HPDE6-E6E7 (cell line): ENCODE results near the gene CHRNA3.

Experiments
- DNase-seq: peaks from one replicate; pipeline ENCODE4 v3.0.0; 2011; ENCODE audit warnings: missing footprints; ENCODE audit errors: extremely low spot score

CHRNA3 gene

DNA sequence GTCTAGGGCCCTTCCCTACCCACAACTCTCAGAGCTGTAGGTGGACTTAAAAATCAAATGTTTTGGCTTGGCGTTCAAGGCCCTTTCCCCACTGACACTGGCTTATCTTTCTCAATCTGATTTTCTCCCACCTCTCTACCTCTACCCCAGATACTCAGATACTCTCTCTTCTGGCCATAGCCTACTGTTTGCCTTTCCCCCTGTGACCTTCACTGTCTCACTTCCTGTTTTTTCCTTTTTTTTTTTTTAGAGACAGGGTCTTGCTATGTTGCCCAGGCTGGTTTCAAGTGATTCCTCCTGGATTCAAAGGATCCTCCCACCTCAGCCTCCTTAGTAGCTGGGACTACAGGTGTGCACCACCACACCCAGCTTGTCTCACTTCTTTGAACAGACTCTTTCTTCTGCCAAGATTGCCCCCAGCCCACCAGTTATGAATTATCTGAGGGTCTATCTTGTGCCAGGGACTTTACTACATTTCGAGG lies 15.6 kb upstream of the CHRNA3 start:
- no peak for DNase-seq

DNA sequence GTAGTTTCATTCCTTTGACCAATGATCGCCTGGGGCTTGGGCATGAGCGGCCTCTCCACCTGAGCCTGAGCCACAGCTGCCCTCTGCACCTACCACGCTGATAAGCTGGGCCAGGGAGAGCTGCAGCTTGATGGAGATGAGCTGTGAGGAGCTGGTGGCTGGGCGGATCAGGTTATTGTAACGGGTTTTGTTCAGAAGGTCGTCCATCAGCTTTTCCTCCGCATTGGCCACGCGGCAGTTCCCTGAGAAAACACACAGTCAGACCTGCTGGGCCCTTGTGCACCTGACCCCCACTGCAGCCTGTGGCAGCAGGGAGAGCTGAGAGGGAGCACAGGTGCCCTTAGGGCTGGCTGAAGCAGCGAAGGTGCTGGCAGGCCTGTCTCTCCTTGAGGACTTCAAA lies 14.6 kb upstream of the CHRNA3 start:
- no peak for DNase-seq

DNA sequence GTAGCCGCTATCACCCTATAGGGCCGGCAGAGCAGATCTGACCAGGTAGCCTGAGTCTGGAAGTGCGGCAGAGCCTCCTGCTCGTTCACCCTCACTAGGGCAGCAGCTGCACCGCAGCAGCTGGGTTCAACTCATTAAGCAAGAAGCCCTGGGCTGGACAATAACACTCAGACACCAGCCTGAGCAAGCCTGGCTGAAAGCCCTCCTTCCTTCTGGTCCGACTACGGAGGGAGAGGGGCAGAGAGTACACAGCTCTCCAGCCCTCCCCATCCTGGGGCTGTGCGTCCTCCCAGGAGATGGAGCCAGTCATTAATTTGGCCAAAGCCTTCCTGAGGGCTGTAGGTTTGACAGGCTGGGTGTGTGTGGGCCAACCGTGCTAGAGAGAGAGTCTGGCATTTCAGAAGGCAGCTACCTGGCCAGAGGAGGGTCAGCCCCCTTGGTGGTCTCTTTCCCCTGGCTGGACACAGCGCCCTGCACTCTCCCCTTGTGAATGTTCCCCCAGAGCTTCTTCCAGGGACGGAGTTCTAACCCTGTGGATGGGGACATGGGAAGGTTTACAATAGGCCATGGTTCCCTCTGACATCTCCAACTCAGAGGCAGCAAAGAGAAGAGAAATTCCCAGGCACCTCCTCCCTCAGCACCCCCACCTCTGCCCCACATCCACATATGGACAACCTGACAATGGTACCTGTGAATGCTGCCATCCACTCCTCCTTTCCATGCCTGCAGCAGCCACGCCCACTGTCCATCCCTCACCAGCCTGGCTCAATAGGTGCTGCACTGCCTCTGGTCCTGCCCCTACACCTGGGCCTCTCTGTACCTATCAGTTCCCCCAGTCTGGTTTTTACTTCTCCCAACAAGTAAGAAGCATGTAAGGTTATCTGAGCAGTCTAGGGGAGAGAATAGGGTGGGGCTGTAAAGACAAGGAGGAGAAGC lies 13.7 kb upstream of the CHRNA3 start:
- no peak for DNase-seq

DNA sequence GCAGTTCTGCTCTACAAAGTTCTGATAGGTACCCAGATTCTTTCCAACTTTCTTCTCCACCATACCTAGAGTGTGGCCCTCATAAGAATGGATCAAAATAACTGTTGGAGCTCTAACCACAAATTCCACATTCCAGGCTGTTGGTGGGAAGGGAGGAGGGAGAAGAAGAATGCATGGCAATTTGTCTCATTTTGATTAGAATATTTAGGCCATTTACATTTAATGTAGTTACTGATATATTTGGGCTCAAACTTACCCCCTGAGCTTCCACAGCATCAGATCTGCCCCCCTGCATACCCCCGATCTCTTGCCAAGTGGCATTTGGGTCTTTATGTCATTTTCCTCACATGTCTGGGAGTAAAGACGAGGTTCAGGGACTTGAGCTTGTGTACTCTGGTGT lies 12.6 kb upstream of the CHRNA3 start:
- DNase-seq, result no peak

DNA sequence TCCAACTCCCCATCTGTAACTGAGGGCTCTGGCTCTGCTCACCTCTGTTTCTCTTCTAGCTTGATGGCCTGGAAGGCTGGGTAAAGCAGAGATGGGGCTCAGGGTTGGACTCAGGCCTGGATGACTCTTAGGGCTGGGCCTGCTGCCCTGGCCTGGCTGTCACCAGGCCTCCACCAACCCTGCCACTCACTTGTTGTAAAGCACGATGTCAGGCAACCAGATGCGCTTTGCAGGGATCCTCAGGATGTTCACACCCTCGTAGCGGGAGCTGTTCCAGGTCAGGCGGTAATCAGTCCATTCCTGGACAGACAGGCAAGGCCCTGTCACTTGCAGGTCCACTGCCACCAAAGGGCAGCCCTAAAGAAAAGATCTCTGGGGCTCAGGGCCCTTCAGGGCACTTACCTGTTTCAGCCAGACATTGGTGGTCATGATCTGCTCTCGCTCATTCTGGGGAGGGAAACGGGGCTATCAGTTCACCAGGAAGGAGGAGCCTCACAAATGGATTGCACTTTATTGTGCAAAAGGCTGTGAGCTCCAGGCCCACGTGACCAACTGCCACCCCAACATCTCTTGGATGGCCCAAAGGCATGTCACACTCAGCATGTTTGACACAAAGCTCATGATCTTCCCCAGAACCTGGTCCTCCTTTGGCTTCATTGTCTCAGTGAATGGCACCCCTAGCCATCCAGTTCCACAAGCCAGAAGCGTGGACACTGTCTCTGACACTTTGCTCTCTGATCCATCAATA lies 10.3 kb upstream of the CHRNA3 start:
- no peak for DNase-seq

DNA sequence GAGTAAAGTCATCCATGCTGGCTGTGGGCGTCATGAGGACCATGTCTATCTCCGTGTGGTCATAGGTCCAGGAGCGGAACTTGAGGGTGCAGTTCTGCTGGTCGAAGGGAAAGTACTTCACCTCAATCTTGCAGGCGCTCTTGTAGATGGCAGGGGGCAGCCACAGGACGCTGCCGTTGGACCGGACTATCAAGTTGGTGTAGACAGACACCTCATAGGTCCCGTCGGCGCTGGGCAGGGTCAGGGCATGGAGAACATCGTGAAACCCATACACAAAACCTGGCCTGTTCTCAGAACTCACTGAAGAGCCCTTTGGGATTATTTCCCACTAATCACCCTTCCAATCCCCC lies 8.9 kb upstream of the CHRNA3 start:
- DNase-seq, result no peak

DNA sequence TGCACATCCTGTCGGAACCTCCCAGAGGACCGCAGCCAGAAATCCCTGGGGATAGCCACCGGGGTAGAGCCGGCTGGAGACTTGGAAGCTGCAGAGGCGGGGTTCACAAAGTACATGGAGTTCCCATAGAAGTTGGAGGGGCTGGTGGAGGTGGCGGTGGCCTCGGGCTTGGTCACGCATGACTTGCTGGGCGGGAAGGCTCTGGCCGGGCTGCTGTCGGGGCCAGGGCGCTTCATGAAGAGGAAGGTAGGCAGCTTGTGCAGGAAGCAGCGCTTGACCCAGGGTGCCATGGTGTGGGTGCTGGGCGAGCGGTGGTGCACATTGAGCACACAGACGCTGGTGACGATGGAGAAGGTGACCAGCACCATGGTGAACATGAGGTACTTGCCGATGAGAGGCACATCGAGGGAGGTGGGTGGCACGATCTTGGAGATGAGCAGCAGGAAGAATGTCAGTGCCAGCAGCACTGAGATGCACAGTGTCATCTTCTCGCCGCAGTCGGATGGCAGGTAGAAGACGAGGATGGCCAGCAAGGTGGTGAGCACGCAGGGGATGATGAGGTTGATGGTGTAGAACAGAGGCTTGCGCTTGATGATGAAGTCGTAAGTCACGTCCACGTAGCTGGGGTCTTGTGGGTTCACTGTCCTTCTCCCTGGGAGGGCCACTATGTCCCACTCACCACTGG lies 8.4 kb upstream of the CHRNA3 start:
- no peak for DNase-seq

DNA sequence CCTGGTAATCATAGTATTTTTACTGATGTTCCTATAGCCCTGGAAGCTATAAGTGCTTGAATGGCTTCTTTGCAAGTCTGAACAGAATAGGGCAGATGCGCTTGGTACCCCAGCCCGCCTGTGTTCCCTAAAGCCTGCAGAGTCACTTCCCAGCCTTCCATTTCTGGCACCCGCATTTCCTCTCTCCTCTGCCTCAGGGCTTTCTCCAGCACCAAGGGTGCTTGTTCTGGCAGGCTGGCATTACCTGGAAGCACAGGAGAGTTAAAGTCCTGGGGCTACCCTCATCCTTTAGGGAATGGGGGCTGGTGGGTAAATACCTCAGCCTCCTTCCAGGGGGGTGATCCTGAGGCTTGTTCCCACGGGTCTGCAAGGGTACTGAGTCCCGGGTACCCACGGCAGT lies 7.4 kb upstream of the CHRNA3 start:
- DNase-seq, result no peak

DNA sequence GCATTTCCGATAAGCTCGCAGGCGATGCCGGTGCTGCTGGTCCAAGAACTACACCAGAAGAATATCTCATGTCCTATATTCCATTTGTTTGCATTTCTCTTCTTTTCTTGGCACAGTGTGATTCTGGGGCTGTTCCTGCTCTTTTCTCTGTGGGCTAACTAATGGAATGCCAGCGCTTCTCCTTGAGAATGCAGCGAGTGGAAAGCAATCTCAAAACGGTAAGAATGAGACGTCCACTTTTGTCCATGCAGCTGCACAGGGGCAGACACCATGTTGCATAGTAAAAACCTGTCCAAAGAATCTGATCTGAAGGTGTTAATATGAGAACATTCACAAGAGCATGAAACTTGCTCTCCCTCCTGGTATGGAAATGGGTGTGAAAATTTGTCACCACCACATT lies 6.6 kb upstream of the CHRNA3 start:
- DNase-seq, result no peak

DNA sequence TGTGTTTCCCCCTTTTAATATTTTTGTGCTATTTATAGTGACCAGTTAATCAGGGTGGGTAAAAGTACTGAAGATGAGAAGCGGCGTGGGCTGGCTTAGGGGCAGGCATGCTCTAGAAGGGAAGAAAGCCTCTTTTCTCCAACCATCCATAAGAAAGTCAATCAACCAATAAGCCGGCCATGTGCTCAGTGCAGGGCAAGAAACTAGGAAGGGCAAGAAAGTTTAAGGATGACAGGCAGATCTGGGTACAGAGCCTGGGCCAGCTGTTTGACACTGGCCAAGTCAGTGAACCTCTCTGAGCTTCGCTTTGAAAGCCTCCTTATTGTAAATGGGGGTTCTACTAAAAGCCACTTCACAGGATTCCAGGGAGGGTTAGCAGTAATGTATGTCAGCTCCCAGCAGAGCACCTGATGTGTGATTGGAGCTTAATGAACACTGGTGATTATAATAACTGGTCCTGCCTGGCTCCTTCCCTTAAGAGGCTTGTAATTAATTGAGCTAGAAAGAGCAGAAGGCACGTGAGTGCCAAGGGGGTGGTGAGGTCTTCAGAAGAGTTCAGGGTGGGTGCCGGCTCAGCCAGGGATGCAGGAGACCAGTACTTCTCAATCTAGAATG lies 5.7 kb upstream of the CHRNA3 start:
- DNase-seq, result no peak

DNA sequence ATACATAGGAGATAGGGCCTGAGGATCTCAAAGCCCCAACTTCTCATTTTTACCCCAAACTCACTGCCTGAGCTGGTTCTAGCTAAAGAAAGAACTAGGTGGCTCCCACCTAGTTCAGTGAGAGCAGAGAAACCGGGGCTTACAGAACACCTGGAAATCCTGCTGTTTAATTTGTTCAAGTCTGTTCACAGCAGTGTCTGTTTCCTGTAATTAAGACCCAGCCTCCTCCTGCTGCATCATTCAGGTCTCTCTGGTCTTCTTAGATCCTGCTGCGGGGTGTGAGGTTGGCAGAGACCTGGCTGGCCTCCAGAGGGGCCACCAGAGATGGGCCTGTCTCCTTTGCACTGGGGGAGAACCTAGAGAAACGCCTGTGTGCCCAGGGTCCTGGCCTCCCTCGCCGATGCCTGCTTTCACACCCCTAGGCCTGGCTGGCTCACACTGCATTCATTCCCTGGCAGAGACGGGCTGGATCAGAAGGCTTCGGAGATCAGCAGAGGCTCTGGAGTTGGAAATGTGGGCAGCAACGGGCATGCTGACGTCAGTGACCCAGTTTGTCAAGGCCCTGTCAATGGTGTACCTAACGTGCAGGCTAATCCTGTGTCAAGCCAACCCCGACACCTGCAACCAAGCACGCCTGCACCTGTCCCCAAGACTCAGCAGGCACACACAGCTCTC lies 4.9 kb upstream of the CHRNA3 start:
- DNase-seq, result no peak

DNA sequence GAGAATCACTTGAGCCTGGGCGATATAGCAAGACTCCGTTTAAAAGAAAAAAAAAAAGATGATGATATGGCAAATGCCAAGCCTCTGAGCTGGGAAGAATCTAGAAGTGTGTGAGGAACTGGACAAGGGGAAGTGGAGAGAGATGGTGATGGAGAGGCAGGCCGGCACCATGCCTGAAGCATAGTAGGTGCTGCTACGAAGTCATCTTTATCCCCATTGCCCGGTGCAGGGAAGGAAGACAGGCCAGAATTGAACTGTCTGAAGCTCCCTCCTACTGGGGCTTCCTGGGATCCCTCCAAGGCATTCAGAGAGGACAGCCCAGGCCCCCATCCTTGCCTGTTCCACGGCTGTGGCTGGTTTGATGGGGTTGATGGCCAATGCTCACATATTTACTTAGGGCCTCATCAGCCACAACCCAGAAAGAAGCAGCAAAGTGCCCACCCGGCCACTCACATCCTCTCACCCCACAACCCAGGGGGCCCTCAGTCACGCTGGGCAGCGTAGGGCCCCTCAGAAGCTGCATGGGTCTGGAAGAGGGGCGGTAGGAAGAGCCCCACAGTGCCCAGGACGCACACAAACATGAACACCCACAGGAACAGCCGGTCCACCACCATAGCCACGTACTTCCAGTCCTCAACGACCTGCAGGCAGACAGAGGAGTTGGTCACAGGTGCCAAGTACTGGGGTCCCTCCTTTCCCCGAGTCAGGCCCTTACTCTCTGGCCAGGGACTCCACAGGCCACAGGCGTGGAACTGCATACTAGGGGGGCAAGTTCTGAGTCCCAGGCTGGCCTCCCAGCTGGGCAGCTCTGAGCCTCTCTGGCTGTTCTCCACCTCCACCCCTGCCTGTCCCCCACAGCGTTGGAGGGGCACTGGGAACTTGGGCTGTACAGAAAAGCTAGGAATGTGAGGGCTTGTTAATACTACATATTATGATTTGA lies 4.1 kb upstream of the CHRNA3 start:
- DNase-seq, result no peak

DNA sequence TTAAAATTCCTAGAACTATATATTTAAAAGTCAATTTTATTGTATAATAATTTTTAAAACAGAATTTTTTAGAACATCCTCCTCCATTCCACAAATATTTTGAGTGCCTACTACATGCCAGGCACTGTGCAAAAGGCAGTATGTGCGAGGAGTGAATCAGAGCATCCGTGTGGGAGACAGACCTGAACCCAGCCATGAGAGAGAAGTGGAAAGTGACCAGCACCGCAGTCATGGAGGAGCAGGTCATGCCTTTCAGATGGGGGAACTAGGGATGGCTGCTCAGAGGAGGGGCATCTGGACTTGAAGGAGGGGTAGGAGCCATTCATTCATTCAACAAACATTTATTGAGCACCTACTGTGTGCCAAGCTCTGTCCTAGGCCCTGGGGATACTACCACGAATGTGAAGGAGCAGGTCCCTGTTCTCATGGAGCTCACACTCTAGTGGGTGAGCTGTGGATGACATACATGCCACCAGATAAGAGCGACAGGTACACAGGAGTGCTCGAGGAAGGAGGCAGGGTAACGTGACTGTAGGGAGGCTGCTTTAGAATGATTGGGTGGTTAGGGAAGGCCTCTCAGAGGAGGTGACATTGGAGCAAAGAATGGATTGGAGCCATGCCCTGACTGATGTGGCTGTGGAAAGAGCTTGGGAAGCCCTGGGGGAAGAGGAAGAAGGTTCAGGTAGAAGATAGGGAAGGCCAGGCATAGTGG lies 3.1 kb upstream of the CHRNA3 start:
- DNase-seq, result no peak

DNA sequence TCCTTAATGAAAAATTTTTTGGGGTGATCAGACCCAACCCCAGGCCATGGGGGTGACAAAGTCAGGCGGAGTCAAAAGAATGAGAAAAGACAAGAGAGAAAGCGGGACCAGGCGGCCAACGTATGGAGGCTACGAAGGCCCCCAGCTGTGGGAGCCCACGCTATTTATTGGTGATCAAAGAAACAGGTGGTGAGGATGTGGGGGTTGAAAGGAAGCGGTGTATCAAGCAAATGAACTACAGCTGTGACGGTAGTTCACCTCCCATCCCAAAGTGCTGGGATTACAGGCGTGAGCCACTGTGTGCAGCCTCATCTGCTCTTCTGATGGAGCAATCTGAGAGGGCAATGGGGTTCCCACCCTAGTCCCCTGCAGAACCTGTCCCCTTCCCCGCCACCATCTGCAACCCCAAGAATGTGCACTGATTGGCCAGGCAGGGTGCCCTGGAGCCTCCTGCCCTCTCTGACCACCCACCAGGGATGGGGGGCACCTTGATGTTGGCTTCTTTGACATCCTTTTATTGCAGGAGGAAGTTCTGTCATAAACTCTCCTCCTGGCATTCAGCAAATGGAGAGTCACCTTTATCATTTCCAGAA lies 1.1 kb upstream of the CHRNA3 start:
- no peak for DNase-seq

DNA sequence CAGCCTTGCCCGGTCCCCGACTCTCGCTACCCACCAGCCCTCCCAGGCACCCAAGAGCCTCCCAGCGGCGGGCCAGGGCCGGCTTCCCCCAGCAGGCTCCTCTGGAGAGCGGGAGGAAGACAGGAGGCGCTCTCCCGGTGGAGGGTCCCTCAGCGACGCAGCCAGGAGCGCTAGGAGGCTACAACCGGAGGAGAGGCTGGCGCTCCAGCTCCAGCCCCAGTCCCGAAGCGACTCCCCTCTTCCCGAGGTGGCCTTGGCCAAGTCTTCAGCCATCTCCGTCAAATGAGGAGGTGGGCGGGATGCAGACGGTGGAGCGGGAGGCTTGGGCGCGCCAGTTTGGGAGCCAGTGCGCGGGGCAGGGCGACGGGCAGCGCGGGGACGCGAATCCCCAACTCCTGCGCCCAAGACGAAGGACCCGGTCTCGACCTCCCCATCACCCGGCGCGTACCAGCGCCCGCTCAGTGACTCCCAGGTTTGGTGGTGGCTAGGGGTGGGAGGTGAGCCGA lies 722 bp downstream of the CHRNA3 start:
- no peak for DNase-seq

DNA sequence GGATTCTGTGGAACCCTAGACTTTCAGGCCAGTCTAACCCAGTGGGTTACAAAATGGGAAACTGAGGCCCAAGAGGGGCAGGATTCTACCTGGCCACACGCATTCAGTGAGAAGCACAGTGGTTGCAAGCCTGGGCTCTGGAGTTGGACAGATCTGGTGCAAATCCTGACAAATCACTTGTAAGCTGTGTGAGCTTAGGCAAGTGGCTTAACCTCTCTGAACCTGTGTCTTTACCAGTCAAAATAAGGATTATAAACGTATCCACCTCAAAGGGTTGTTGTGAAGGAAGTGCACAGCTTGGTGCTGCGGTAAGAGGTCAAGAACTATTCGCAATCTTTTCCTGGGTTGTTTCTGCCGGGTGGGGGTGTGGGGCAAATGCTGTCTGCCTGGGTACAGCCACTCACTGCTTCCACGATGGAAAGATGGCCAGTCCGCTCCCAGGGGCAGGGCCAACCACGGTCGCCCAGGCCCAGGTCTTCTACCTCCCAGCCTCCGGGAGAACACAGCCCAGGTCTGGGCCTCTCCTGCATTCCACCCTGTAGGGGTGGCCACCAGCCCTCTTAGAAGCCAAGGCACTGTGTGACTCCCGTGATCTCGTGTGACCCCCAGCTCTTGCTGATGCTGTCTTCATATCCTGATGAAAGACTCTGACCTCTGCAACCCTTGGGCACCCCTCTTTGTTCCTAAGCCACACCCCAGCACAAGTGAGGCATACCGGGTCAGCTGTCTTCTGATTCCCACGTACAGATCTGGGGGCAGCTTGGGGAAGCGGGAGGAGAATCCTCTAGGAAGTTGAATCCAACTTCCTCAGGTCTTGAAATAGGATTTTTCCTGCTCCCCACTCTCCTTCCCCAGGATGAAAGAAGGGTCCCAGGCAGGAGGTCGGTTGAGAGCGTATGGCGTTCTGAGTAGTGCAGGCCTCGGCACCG lies 1.5 kb downstream of the CHRNA3 start:
- no peak for DNase-seq

DNA sequence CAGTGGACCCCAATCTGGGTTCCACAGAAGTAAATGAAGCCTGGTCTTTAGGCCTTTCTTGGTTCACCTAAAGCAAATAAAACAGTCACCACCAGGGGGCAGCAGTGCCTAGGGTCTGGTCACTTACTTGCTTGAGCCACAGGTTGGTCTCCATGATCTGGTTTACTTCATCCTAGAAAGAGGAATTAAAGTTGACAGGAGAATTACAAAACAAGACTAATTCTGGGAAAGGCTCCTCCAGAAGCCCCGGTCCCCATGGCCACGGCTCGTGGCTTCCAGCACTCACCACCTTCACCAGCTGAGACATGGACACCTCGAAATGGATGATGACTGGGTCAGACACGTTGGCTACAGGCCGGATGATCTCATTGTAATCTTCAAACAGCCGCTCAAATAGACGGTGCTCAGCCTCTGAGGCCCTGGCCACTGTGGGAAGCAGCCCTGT lies 2.3 kb downstream of the CHRNA3 start:
- peak; percentile 63 for DNase-seq

DNA sequence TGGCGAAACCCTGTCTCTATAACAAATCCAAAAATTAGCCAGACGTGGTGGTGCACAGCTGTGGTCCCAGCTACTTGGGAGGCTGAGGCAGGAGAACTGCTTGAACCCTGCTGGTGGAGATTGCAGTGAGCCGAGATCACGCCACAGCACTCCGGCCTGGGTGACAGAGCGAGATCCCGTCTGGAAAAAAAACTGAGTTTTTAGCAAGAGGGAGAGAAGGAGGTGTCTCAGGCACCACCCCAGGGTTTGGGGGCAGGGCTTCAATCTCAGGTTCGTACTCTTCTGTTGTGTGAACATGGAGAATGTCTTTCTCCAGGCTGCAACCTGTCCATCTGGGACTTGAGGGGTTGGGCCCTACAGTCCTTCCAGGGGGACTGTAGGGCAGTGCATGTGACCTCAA lies 2.7 kb downstream of the CHRNA3 start:
- no peak for DNase-seq
